Ovary (tissue), 9 donors: ENCODE measurements around the gene IL1RN. TPM values are rescaled to one million over a fixed set of nuclear protein-coding genes. Genes with fewer than 3 reads are reported as not detected.

Experiments
- DNase-seq, 5 donors: peaks; one replicate each; pipeline ENCODE4 v3.0.0-alpha.2; 2019 to 2020
- H3K27ac ChIP-seq, 2 donors: fragments of 200-600 bp; one replicate each; pipeline versions ENCODE4 v1.5.1 to v1.8.0; 2019 to 2022
- H3K27me3 ChIP-seq: fragments of 200-600 bp; one replicate; pipeline ENCODE4 v1.8.0; 2022
- H3K36me3 ChIP-seq: fragments of 200-600 bp; sonication (generic); one replicate; pipeline ENCODE4 v1.5.1; 2019
- H3K4me1 ChIP-seq: one replicate; pipeline ENCODE4 v1.8.1; 2013; ENCODE audit warnings: mild to moderate bottlenecking, moderate library complexity; ENCODE audit not compliant: insufficient read depth
- H3K4me3 ChIP-seq: fragments of 200-600 bp; sonication (generic); one replicate; pipeline ENCODE4 v1.5.1; 2017
- H3K9me3 ChIP-seq, 2 donors: fragments of 200-600 bp in 1 of 2; sonication (generic) in 1 of 2; one replicate each; pipeline versions ENCODE4 v1.5.1 to v1.8.1; 2013 to 2019; ENCODE audit warnings: mild to moderate bottlenecking in 1 of 2, moderate library complexity in 1 of 2
- CTCF ChIP-seq, 3 donors: fragments of 450-650 bp in 2 of 3; fragments of 200-600 bp in 1 of 3; IDR thresholded peaks; one replicate each; pipeline versions ENCODE4 v1.5.1 to v1.8.0; 2016 to 2022; ENCODE audit warnings: antibody characterized with exemption in 3 of 3, mild to moderate bottlenecking in 1 of 3
- EP300 ChIP-seq: sonication (generic); formaldehyde crosslinking; IDR thresholded peaks from one replicate; pipeline ENCODE4 v1.6.1; 2017; ENCODE audit warnings: antibody characterized with exemption
- POLR2A ChIP-seq: fragments of 450-650 bp; IDR thresholded peaks from one replicate; pipeline ENCODE4 v1.6.1; 2017; ENCODE audit warnings: antibody characterized with exemption, mild to moderate bottlenecking, moderate library complexity
- WGBS, 3 donors: extraction: QIAGEN DNeasy Blood & Tissue Kit in 1 of 3; methylation state at CpG; one replicate each; pipeline versions ENCODE4 v1.1.5 to v1.1.7; 2013 to 2017; 5-methylcytosine and 5-hydroxymethylcytosine counted together
- intact Hi-C, 4 donors: fragments of 100-400 bp; cut with DNase I; formaldehyde crosslinking; loops; one replicate each; pipeline versions ENCODE4 v1.11.0 to v1.15.1; 2022 to 2023
- polyA plus RNA-seq, 2 donors: library from polyadenylated mRNA; stranded (reverse); fragments of 200-250 nt in 1 of 2; fragments of 350-450 nt in 1 of 2; fragmentation: Illumina TruSeq in 1 of 2; extraction: RNeasy Lipid Tissue Mini Kit (QIAGEN cat#74804) in 1 of 2; gene quantifications; one replicate each; pipeline ENCODE4 v1.2.3, GENCODE V29; 2013 to 2014
- total RNA-seq, 7 donors: library from RNA; depleted of rRNA in 2 of 7; stranded (reverse); fragments of >200 nt in 2 of 7; fragmentation: NEBNext Ultra II Directional in 3 of 7; extraction: Animal tissue kit (Norgen Biotek cat#: 25700) in 3 of 7; gene quantifications; one replicate each; pipeline versions ENCODE4 v1.1.0 to v1.2.4, GENCODE V29; 2016 to 2023
- donor health status: DM: no; HTN: no; CAD: no; lungs with moderate emphysema.
- donor health status: DM: no; HTN: no; CAD: no.
- donor health status: Bipolar disorder and iron deficiency.
- donor health status: DM: yes; HTN: yes; CAD: no.
- donor health status: DM: no; HTN: no; CAD: no.
- donor health status: DM: yes; HTN: yes; CAD: no.

IL1RN gene
- total and polyA plus RNA-seq, 9 donors = 0.29 to 7.9 (median 0.56) TPM; not detected in 1

DNA sequence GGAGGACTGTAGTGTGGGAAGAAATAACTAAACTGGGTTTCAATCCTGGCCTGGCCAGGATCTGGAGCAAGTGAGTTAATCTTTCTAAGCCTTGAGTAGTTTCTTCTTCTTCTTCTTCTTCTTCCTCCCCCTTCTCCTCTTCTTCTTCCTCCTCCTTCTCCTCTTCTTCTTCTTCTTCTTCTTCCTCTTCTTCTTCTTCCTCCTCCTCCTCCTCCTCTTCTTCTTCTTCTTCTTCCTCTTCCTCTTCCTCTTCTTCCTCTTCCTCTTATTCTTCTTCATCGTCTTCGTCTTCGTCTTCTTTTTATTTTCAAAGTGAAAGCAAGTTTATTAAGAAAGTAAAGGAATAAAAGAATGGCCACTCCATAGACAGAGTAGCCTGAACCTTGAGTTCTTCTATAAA lies 6.5 kb upstream of the IL1RN start:
- 79 to 89% (median 82%) methylated on average over 3 of the region's 3 CpGs for WGBS, 3 donors
- intact Hi-C loops = no loop called here
- H3K36me3 ChIP-seq = no peaks in the 10 kb centered on the region
- no peaks in the 10 kb centered on the region for H3K4me1 ChIP-seq
- no peak overlapping the region for H3K27ac ChIP-seq
- H3K4me3 ChIP-seq = no peak overlapping the region
- DNase-seq = no peak
- TF ChIP-seq CTCF (IDR thresholded peaks at IDR 0.05) = no peak
- TF ChIP-seq EP300 = no peak
- no peak for TF ChIP-seq POLR2A
- H3K9me3 ChIP-seq = no peaks in the 10 kb centered on the region
- H3K27me3 ChIP-seq = no peaks in the 10 kb centered on the region

DNA sequence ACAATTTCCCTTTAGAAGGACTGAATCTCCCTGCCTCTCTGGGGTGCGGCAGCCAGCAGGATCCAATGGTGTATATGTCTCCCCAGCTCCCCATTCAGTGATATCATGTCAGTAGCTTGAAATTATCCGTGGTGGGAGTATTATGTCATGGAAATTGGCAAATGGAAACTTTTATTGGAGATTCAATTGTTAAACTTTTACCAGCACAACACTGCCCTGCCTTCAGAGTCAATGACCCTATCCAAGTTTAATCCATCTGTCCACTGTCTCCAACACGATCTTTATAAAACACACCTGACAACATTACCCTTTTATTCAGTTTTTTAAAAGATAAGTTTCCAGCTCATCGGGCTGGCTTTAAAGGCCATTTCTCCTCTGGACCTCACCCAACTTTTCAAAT lies 5.0 kb upstream of the IL1RN start:
- WGBS, 3 donors = 58 to 71% (median 67%) methylated on average over 4 of the region's 4 CpGs
- no peak for DNase-seq
- H3K27ac ChIP-seq = no peak overlapping the region
- H3K36me3 ChIP-seq = no peaks in the 10 kb centered on the region
- no peaks in the 10 kb centered on the region for H3K4me1 ChIP-seq
- no peak for TF ChIP-seq CTCF (IDR thresholded peaks at IDR 0.05)
- TF ChIP-seq POLR2A = no peak
- TF ChIP-seq EP300 = no peak
- no peaks in the 10 kb centered on the region for H3K27me3 ChIP-seq
- intact Hi-C loops = no loop called here
- H3K4me3 ChIP-seq = no peak overlapping the region
- no peaks in the 10 kb centered on the region for H3K9me3 ChIP-seq

DNA sequence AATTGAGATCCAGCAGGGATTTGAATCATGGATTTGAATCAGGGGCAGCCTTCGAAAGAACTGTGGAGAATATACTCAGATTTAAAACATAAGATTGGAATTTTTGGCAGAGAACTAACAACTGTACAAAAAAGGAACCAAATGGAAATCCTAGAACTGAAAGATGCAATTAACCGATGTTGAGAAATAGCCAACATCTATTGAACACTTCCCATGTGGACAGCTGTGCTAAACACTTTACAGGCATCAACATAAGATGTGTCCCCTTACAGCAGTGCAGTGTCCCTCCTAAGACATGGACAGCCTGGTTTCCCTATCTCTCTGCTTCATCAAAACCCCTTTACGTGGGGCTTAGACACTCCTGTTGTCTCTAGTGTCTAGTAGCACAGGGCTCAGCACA lies 3.7 kb upstream of the IL1RN start:
- Histone ChIP-seq H3K4me1 (no peaks in the 10 kb centered on the region), H3K27ac (no peak overlapping the region)
- intact Hi-C loops = no loop called here

GRCh38 chr2:113124181-113124961 lies 3.0 kb upstream of the IL1RN start:
- intact Hi-C loops = no loop called here
- H3K27ac ChIP-seq = no peak overlapping the region
- DNase-seq = no peak
- H3K36me3 ChIP-seq = no peaks in the 10 kb centered on the region
- H3K27me3 ChIP-seq = no peaks in the 10 kb centered on the region
- TF ChIP-seq POLR2A = no peak
- TF ChIP-seq CTCF (IDR thresholded peaks at IDR 0.05) = no peak
- TF ChIP-seq EP300 = no peak
- WGBS, 3 donors = 62 to 74% (median 66%) methylated on average over 12 of the region's 12 CpGs
- no peaks in the 10 kb centered on the region for H3K4me1 ChIP-seq
- no peaks in the 10 kb centered on the region for H3K9me3 ChIP-seq
- H3K4me3 ChIP-seq = no peak overlapping the region

More for the DNA sequence above, 3.7 kb upstream of the IL1RN start:
- Histone ChIP-seq H3K27me3 (no peaks in the 10 kb centered on the region), H3K4me3 (no peak overlapping the region), H3K36me3 (no peaks in the 10 kb centered on the region), H3K9me3 (no peaks in the 10 kb centered on the region)
- TF ChIP-seq EP300 (no peak), POLR2A (no peak), CTCF (IDR thresholded peaks at IDR 0.05) (no peak)
- 74 to 81% (median 77%) methylated on average over 3 of the region's 3 CpGs for WGBS, 3 donors
- no peak for DNase-seq
